A673 (cell line): ENCODE measurements around the gene ANKRD11.

Experiments used
- EZH2 ChIP-seq: fragments of 200-600 bp; sonication (generic); IDR thresholded peaks from 2 replicates; pipeline ENCODE4 v1.6.1; 2017; ENCODE audit warnings: borderline replicate concordance, low read depth, mild to moderate bottlenecking, mixed read lengths, antibody characterized with exemption, low read length; ENCODE audit not compliant: poor library complexity, severe bottlenecking
- TF ChIP-seq, protein P1 (sequence below): fragments of 300-800, 200-600 bp; sonication (generic); conservative IDR thresholded peaks from 2 replicates; pipeline ENCODE4 v1.5.1; 2017; ENCODE audit warnings: low read depth, mild to moderate bottlenecking, antibody characterized with exemption, low read length, moderate library complexity, mixed read lengths

DNA sequence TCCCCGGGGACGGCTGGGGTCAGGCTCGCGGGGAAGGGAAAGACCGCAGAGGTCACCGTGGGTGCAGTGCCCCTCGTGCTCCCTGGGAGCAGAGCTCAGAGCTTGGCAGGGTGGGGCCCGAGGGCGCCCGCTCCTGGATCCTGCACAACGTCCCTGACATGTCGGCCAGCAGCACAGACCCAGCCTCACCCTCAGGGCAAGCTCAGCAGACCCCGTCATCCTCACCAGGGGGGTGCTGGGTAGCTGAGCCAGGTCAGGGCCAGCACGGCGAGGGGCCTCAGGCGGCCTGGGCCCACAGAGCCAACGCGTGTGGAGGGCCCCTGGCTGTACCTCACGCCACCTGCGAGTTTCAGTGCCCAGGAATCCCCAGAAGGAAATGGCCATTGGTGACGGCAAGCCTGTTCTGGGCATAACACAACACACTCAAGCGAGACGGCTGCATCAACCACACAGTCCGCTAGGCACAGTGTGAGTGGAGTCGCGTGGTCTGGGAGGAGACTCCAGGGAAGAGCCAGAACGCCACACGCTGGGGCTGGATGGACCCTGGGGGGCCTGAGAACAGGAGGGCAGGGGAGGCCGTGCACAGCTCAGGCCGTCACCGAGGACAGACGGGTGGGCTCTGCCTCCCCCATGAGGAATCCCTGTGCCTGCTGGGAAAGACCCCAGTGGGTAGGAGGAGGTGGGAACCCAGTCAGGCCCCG is 212.6 kb downstream of the ANKRD11 start:
- TF ChIP-seq, protein P1, sequence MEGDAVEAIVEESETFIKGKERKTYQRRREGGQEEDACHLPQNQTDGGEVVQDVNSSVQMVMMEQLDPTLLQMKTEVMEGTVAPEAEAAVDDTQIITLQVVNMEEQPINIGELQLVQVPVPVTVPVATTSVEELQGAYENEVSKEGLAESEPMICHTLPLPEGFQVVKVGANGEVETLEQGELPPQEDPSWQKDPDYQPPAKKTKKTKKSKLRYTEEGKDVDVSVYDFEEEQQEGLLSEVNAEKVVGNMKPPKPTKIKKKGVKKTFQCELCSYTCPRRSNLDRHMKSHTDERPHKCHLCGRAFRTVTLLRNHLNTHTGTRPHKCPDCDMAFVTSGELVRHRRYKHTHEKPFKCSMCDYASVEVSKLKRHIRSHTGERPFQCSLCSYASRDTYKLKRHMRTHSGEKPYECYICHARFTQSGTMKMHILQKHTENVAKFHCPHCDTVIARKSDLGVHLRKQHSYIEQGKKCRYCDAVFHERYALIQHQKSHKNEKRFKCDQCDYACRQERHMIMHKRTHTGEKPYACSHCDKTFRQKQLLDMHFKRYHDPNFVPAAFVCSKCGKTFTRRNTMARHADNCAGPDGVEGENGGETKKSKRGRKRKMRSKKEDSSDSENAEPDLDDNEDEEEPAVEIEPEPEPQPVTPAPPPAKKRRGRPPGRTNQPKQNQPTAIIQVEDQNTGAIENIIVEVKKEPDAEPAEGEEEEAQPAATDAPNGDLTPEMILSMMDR: no peak
- TF ChIP-seq EZH2: no peak
